ENCODE results near the gene PLIN3.
"Not testable (repeated sequence)": the region's sequence is repeated elsewhere in the genome, so short reads cannot be mapped to it uniquely, and the experiment has no call there.

PLIN3 gene

DNA sequence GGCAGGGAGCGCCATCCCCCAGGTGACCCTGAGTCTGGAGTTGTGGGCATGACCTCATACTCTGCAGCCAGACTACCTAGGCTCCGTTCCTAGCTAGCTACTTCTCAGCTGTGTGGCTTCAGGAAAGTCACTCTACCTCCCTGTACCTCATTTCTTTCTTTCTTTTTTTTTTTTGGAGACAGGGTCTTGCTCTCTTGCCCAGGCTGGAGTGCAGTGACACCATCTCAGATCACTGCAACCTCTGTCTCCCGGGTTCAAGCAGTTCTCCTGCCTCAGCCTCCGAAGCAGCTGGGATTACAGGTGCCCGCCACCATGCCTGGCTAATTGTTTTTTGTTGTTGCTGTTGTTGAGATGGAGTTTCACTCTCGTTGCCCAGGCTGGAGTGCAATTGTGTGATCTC lies 15.0 kb downstream of the PLIN3 start:
- TF ChIP-seq, protein P1, sequence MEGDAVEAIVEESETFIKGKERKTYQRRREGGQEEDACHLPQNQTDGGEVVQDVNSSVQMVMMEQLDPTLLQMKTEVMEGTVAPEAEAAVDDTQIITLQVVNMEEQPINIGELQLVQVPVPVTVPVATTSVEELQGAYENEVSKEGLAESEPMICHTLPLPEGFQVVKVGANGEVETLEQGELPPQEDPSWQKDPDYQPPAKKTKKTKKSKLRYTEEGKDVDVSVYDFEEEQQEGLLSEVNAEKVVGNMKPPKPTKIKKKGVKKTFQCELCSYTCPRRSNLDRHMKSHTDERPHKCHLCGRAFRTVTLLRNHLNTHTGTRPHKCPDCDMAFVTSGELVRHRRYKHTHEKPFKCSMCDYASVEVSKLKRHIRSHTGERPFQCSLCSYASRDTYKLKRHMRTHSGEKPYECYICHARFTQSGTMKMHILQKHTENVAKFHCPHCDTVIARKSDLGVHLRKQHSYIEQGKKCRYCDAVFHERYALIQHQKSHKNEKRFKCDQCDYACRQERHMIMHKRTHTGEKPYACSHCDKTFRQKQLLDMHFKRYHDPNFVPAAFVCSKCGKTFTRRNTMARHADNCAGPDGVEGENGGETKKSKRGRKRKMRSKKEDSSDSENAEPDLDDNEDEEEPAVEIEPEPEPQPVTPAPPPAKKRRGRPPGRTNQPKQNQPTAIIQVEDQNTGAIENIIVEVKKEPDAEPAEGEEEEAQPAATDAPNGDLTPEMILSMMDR (IDR thresholded peaks at IDR 0.05; ENCODE audit: insufficient read depth, low read length, missing control alignments), result no peak
- POLR2A ChIA-PET, result interaction anchor here (1.0 to 1.9 kb wide), 2 partner anchors 15 to 44 kb away, joined by 3 to 6 read pairs; partner anchors contain the start of gene PLIN3

DNA sequence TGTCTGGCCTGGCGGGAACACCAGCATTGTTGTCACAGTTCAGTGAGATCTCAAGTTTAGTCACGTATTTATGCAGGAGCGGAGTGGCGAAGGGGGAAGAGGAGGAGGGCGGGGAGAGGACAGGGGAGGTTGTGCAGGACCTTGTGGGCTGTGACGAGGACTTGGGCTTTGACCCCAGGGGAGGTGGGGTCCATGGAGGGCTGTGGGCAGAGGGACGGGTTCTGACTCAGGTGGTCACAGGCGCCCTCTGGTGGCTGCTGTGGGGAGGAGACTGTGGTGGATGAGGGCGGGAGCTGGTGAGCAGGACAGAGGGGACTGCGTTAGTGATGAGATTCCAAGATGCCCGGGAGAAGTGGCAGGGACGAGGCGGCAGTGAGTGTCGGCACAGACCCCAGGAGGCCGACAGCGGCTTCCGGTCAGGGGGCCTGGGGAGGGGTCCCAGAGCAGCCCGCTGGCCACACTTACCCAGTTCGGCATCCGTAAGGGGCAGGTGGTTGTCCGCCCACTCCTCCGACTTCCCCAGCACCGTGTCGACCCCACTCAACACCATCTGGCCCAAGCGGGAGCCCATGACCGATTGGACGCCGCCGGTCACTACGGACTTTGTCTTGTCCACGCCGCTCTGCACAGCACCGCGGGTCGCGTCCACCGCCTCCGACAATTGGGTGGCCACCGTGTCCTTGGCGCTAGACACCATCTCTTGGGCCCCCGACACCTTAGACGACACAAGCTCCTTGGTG lies 15.7 kb downstream of the PLIN3 start:
- POLR2A ChIA-PET, result interaction anchor here (0.6 to 1.9 kb wide), 3 partner anchors 16 to 43 kb away, joined by 3 to 6 read pairs (median 3); partner anchors contain the start of gene PLIN3
- no peak overlapping the region for H3K4me3 ChIP-seq (ENCODE audit: low read depth, low read length)
- TF ChIP-seq, protein P1 (IDR thresholded peaks at IDR 0.05; ENCODE audit: insufficient read depth, low read length, missing control alignments), result peak; percentile 89
- DNase-seq (ENCODE audit: low read depth, low spot score), result no peak
- CTCF ChIA-PET, result interaction anchor here (0.6 to 18.9 kb wide), 15 partner anchors 9 to 185 kb away, joined by 3 to 336 read pairs (median 9); partner anchors contain the start of genes PLIN3 and TICAM1

More for the DNA sequence above, 15.0 kb downstream of the PLIN3 start:
- DNase-seq (ENCODE audit: low read depth, low spot score), result no peak
- H3K4me3 ChIP-seq (ENCODE audit: low read depth, low read length), result no peak overlapping the region
- CTCF ChIA-PET, result interaction anchor here (1.0 to 18.9 kb wide), 7 partner anchors 9 to 173 kb away, joined by 4 to 336 read pairs (median 16); partner anchors contain the start of genes PLIN3 and TICAM1

DNA sequence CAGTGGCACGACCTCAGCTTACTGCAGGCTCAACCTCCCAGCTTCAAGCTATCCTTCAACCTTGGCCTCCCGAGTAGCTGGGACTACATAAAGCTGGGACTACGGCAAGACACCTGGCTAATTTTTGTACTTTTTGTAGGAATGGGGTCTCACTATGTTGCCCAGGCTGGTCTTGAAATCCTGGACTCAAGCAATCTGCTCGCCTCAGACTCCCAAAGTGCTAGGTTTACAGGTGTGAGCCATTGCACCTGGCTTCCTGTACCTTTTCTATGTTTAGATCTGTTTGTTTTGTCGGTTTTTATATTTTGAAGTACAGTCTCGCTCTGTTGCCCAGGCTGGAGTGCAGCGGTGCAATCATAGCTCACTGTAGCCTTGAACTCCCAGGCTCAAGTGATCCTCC lies 18.4 kb downstream of the PLIN3 start:
- ChIA-PET POLR2A (interaction anchor here (1.1 kb wide), 1 partner anchor 15 kb away, joined by 4 read pairs; no protein-coding TSS in a partner anchor), CTCF (interaction anchor here (1.6 to 18.9 kb wide), 5 partner anchors 12 to 181 kb away, joined by 5 to 336 read pairs (median 48); partner anchors contain the start of gene PLIN3)
- no peak for DNase-seq (ENCODE audit: low read depth, low spot score)
- H3K4me3 ChIP-seq (ENCODE audit: low read depth, low read length), result no peak overlapping the region
- TF ChIP-seq, protein P1 (IDR thresholded peaks at IDR 0.05; ENCODE audit: insufficient read depth, low read length, missing control alignments), result no peak

DNA sequence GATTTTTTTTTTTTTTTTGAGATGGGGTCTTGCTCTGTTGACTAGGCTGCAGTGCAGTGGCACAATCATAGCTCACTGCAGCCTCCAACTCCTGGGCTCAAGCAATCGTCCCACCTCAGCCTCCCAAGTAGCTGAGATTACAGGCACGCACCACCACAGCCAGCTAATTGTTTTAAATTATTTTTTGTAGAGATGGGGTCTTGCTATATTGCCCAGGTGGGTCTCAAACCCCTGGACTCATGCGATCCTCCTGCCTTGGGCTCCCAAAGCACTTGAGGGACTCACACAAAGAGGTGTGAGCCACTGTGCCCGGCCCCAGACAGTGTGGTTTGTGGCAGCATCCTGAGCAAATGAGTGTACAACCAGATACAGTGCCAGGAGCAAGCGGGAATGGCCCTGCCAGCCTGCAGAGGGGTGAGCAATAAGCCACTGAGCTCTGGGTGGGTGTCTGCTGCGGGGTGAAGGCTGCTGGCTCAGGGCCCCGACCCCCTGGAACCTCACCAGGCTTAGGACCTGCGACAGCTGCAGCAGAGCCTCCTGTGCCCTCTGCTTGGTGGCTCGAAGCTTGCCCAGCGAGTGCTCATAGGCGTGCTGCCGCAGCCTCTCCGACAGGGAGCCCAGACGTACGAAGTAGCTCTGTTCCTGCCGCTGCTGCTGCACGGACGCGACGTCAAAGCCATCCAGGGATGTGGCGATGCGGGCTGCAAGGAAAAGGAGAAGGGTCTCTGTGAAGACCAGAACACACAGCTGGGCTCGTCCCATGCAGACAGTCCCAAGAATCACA lies 20.1 kb downstream of the PLIN3 start:
- ChIA-PET POLR2A (interaction anchor here (0.7 to 2.8 kb wide), 2 partner anchors 20 to 485 kb away, joined by 3 to 18 read pairs; partner anchors contain the start of gene PLIN3), CTCF (interaction anchor here (13.2 to 18.9 kb wide), 2 partner anchors 22 to 39 kb away, joined by 122 to 336 read pairs; partner anchors contain the start of gene PLIN3)
- no peak overlapping the region for H3K4me3 ChIP-seq (ENCODE audit: low read depth, low read length)
- TF ChIP-seq, protein P1 (IDR thresholded peaks at IDR 0.05; ENCODE audit: insufficient read depth, low read length, missing control alignments), result no peak
- DNase-seq (ENCODE audit: low read depth, low spot score), result no peak

DNA sequence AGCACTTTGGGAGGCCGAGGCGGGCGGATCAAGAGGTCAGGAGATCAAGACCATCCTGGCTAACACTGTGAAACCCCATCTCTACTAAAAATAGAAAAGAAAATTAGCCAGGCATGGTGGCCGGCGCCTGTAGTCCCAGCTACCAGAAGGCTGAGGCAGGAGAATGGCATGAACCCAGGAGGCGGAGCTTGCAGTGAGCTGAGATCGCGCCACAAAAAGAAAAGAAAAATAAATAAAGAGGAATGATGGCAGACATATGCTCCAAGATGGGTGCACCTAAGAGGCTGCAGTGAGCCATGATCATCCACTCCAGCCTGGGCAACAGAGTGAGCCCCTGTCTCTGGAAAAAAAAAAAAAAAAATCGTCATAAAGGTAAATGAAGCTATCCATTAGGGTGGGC lies 21.5 kb downstream of the PLIN3 start:
- POLR2A ChIA-PET, result interaction anchor here (0.8 to 2.8 kb wide), 2 partner anchors 21 to 66 kb away, joined by 4 to 18 read pairs; partner anchors contain the start of gene PLIN3
- not testable (repeated sequence) for DNase-seq (ENCODE audit: low read depth, low spot score); H3K4me3 ChIP-seq (ENCODE audit: low read depth, low read length)
- CTCF ChIA-PET, result interaction anchor here (1.2 to 18.9 kb wide), 5 partner anchors 14 to 185 kb away, joined by 3 to 336 read pairs (median 6); partner anchors contain the start of genes PLIN3 and TICAM1

Measured in AG04449 (cell line).